GM19043 (cell line): Measurements from ENCODE around the gene MATN1.

Source experiments
- ATAC-seq: cut with Tn5 transposase; IDR thresholded peaks from one replicate; pipeline ENCODE4 v1.9.1; 2021; ENCODE audit warnings: low read depth; ENCODE audit not compliant: unreplicated experiment

The MATN1 gene

DNA sequence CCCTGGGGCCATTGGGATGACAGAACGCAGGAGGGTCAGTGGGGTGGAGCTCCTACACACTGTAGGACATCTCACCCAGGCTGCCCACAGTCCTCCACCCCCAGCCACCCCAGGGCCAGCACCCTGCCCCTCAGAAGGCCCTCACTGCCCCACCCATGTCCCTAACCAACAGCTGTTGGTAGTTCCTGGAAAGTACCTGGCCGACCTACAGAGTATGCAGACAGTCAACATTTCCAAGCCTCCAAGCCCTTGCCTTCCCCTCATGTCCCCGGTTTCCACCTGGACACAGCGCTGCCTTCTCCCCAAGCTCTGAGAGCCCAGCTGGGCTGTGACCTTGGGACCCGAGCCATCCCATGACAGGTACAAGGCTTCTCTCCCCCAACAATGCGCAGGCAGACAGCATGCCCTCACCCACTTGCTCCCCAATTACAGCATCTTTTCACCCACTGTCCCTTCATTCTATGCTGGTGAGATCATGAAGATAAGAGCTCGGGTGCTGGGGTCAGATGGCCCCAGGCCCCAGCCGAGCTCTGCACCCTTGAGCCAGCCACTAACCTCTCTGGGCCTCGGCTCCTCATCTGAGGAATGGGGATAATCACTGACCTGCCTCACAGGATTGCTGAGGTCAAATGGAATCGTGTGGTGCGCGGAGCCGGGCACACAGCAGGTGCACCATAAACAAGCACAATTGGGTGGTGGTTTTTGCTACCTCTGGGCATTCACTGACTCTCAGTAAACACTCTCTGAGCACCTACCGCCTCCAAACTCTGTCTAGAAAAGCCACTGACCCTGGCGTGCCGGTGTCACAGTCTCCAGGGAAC, 23.0 kb upstream of the MATN1 start:
- ATAC-seq: no peak

DNA sequence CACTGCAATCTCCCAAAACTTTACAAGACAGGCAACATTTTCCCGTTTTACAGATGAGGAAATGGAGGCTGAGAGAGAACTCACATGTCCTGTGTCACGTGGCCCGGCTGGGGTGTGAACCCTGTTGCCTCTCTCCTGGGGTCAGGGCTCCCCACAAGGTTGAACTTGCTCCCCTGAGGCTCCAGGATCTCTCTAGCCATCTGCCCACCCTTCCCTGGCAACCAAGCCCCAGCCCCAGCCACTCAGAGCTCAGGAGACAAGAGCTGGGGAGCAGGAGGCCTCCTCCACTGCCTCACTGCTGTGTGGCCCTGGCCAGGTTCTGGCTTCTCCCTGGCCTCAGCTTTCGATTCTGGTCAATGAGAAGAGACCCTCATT, 22.4 kb upstream of the MATN1 start:
- no peak for ATAC-seq

DNA sequence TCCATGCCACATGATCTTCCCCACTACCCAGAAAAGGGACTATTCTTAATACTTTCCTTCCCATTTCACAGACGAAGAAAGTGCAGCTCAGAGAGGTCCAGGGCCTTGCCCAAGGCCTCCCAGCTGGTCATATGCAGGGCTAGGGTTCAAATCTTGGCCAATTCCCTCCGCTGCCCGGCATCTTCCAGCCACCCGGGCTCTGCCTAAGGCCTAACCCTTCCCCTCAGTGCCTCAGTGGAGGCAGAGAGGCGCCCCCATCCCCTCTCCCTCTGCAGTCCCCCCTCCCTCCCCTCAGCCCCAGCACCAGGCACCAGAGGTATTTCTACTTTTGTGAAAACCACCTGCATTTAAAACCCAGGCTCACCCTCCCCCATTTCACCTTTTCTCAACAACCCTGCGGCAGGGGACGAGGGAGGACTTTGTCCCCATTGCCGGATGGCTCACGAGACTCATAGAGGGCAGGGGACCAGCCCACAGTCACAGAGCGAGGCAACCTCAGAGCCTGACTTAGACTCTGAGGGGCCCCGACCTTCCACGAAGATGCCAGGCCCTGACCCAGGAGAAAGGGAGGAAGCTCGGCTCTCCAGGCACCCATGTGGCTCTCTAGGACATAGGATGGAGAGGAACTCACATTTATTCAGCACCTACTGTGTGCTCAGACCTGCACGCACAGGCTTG, 21.9 kb upstream of the MATN1 start:
- ATAC-seq: no peak

DNA sequence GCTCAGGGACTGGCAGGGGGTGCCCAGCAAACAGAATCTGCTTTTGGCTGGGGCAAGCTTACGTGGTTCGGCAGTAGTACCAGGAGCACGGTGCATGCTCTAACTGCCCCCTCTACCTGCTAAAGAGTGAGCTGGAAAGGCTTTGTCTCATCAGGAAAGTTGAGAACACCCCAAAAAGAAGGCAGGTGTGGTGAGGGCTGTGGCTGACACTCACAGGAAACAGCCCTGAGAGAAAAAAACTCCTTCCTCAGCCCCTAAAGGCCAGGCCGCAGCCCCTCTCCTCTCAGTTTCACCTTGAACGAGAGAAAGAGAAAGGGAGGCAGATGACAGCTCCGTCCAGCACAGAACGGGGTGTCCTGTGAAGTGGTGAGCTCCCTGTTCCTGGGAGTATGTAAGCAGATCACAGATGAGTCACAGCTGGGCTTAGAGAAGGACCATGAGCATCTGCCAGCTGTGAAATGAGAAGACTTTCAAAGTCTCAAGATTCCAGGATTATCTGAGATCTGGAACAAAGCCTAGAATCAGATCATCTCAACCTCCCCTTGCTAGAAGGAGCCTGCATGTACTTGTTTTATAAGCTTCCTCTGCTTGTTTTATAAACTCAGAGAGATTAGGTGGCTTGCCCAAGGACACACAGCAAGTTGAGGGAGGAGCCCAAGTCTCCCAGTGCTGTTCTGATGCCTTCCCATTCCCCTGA, 20.8 kb upstream of the MATN1 start:
- no peak for ATAC-seq

DNA sequence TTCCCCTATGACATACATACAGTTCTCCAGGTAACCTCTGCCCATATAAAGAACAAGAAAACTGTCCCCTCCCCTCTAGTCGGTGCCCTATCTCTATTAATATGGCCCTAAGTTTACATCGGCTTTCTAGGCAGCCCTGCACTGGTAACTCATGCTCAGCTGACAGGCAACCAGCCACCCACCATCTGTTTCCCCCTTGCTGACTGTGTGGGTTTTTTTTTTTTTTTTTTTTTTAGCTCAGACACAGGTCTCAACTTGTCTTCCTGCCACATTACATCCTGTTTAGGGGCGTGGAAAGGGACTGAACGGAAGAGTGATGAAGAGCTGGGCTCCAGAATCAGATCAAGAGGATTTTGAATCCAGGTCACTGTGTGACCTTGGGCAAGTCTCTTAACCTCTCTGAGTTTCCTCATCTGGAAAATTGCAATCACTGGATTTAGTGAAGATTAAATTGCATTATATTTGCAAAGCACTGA, 20.2 kb upstream of the MATN1 start:
- no peak for ATAC-seq

- ATAC-seq: no peak
These were observed 19.7 kb upstream of the MATN1 start for GRCh38 chr1:30742963-30743559.

DNA sequence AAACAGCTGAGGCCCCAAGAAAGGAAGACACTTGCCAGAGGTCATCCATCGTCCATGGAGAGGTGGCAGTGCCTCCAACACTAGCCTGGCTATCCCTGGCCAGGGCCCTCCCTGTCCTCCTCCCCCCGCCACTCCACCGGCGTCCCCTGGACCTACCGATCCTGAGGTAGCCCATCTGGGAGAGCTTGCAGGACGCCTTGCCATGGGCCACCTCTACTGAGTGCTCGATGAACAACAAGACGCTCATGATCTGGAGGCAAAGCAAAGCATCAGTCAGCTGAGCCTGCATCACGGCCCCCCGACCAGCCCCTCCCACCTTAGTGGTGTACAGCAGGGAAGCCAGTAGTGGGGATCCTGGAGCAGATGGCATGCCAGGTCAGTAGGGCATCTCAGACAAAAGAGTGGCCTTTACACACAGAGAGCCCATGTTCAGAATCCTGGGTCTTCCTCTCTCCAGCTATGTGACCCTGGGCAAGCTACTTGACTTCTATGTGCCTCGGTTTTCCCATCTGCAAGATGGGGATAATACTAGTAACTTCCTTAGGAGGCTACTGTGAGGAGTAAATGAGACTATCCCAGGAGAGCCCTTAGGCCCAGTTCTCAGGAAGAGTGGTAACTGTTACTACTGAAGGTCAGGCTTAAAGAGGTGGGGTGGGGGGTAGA, 19.0 kb upstream of the MATN1 start:
- no peak for ATAC-seq

DNA sequence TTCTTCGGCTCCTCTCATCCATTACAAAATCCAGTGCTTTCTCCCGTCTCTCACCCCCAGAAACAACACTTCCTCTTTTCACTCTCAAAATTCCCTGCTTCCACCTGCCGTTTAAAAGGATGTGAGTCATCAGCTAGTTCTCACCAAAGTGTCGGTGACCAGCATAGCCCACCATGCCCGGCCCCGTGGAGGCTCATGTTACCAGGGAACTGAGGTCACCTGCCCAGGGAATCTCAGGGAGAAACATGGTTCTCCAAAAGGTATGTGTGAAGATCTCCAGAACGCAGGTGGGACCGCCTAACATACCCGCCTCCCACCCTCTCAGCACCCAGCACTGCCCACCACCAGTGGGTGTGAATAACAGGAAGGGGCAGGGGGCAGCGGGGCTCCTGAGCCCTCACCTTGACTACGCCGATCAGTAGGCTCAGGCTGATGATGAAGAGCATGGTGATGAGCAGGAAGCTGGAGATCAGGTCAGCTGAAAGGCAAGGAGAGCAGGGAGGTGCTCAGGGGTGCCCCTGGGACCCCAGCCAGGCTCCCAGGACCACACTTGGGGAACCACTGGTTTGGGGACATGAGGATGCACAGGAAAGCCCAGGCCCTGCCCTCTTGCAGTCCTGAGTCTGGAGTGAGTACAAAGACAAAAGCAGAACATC, 18.0 kb upstream of the MATN1 start:
- no peak for ATAC-seq

DNA sequence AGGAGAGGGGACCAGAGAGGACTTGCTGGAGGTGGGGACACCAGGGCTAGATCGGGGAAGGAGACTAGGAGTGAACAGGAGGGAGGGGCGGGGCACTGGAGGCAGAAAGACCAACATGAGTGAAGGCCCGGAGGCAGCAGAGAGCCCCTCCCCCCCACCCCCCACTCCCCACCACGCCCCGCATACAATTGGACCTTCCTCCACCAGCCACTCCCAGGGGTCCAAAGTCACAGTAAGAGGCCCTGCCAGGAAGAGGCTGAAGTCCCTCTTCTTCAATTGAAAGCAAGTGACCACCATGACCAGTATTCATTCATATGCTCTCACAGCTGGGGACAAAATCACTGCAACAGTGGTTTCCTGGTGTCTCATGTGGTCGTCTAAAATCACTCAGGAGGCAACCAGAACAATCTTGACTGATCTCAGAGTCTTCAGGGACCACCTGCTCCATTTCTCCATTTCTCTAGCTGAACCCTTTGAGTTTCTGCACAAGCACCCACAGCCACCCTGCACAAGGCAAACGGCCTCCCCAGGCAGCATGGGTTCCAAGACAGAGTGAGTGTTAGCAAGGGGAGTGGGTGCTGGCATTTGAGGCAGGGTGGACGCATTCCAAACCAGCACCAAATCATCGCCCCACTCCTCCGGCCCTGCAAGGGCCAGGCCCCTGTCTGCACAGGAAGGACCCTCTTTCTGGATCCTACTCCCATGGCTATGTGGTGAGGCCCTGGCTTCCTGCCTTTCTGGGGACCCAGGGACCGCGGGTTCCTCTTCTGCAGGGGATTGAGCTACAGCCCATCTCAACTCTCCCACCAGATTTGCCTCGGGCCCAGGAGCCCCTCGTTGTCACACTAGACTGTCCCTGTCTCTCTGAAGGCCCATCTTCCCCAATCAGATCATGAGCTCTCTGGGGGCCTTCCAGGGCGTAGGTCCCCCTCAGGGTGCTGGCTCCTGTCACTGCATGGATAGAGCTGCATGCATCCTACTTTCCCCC, 17.2 kb upstream of the MATN1 start:
- ATAC-seq: no peak

DNA sequence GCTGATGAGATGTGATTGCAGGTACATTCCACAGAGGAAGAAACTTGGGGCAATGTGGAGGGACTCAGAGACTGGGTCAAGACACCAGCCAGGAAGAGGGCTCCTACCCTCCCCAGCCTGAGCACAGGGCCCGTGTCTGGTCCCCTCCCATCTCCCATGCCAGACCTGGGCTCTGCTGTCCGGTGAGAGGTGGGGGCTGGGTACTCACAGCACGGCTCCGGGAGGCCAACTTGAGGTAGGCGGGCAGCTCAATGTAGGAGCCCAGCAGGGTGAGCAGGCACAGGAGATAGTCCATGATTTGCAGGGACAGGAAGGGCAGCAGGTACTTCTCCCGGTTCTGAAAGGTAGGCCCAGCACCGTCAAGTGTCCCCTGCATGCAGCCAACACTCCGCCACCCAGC, 16.2 kb upstream of the MATN1 start:
- no peak for ATAC-seq

DNA sequence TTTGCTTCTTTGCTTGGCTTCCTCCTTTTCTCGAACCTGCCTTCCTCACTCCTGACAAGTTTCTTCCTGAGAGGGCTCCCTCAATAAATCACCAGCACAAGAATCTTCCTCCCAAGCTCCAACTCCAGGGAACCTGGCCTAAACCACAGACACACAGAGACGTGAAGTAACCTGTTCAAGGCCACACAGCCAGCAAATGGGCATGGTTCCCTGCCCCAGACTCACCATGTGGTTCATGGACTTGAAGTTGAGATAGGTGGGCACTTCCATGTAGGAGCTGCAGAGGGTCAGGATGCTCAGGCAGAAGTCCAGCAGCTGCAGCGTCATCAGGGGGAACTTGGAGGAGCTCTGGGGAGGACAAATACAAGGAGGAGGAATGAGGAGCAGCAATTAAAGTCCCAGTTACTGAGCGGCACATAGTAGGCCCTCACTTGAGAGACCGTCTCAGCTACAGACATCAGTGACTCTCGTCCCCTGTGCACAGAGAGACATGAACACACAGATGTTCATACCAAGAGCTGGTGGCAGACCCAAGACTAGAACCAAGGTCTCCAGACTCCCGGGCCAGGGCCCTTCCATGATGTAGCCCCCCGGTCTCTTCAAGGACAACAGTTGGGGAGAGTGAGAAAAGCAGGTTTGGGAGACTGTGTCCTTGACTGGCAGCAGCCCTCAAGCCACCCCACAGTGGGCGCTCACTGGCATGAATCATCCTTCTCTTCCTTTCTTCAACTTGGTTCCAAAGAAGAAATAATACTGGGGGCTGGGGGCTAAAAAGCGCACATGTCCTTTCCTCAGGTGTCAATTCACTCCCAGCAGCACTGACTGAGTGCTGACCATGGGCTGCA, 15.6 kb upstream of the MATN1 start:
- no peak for ATAC-seq

DNA sequence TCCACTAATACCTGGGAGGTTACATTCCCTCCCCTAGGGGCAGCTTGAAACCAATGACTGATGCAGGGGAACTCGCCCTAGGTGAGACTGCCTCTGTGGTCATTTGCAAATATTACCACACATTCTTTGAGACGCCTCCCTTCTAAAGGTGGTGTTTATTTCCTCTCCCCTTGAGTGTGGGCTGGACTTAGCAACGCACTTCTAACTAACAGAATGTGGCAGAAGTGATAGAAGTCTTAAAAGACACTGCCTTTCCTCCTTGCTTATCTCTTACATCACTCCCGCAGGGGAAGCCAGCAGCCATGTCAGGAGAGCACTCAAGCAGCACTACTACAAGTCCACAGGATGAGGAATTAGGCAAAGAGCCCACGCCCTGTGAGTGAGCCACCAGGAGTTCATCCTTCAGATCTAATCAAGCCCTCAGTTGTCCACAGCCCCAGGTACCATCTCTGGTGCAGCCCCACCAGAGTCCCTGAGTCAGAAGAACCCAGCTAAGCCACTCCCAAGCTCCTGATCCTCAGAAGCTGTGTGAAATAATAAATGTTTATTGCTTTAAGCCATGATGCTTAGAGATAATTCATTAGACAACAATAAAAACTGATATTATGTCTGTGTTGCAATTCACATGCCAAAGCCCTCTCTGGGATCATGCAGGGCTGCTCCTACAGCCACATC, 14.8 kb upstream of the MATN1 start:
- ATAC-seq: no peak

DNA sequence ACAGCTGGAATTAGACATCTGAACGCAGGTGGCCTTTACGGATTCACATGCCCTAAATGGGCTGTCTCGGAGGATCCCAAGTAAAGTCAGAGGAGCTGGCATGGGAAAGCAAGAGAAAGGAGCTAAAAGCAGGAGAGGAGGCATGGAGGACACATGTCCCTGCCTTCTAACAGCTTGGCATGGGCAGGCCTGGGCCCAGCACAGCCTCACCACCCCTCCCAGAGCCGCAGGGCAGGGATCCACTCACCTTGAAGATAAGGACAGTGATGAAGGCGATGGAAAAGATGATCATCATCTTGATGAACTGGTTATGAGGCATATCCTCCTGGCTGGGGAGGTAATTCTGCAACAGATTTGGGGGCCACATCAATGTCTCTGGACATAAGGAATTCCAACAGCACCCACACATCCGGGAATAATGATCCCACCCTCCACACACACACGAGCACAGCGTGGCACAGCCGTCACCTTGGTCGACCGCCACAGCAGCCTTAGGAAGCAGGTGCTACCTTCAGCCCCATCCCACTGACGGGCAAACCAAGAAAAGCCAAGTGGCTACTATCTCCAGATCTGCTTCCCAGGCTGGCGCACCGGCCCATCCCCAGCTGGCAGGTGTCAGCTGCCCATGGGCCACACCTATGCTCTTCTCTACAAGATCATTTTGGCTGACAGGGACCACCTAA, 14.1 kb upstream of the MATN1 start:
- no peak for ATAC-seq

DNA sequence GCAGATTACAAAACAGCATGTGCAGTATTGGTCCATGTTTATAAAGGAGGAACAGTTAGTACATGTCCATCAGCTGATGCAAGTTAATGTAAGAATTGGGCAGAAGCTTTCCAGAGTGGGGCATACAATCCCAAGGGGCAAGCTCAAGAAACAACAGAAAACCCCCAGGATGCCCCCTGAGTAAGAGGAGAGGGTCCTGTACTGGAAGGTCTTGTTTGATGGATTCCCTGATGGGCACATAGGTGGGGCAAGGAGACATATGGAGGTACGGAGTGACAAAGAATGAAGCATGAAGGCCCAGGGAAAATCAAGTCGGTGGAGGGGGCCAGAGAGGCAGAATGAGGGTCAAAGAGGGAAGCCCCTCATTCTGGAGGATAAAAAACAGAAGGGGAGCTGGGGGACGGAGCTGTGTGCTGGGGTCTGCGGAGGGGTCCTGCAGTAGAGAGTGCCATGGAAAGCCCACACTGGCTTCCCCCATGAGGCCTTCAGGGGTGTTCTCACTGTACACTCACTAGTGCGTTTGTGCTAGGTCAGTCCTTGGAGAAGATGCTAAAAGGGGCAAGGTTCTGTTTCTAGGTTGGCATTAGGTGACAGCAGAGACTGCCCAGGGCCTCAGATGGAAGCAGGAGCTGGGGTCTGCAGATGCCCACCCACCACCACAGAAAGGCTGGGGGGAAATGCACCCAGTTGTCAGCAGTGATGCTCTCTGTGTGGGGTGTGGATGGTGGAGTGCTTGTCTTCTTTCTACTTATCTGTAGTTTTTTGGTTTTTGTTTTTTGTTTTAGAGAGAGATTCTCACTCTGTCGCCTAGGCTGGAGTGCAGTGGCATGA, 12.5 kb upstream of the MATN1 start:
- ATAC-seq: no peak

- no peak for ATAC-seq
These were observed 11.7 kb upstream of the MATN1 start for GRCh38 chr1:30735124-30735523.

- no peak for ATAC-seq
These were observed 11.2 kb upstream of the MATN1 start for GRCh38 chr1:30734580-30734979.
